K562 (cell line): ENCODE results near the gene CCDC171. TPM values are rescaled to one million over a fixed set of nuclear protein-coding genes. Genes with fewer than 3 reads are reported as not detected.

Experiments
- ATAC-seq: fragments of 200-7000 bp; cut with Tn5 transposase; 3 replicates; pipeline ENCODE4 v1.9.1; 2020; ENCODE audit warnings: moderate library complexity
- BruUV-seq: library from RNA; stranded (reverse); fragments of 400-500 nt; replicated peaks from 2 replicates; lab custom pipeline; 2021; lab: Mats Ljungman, UMichigan
- CTCF ChIA-PET: fragments of 300-600 bp; formaldehyde crosslinking; extraction: SDS; loops from one replicate; lab custom pipeline; 2021; ENCODE audit warnings: low intra/inter-chr PET ratio; lab: Yijun Ruan, JAX
- POLR2A ChIA-PET: fragments of 300-600, 350-650 bp; sonication (Branson Sonifier 250); formaldehyde crosslinking; extraction: SDS; loops from one replicate; lab custom pipeline; 2021; ENCODE audit warnings: antibody characterized with exemption, inconsistent platforms; lab: Yijun Ruan, JAX
- DNase-seq, 4 experiments: peaks; one replicate each; pipeline versions ENCODE4 v3.0.0 to v3.0.0-alpha.2; 2011 to 2018; ENCODE audit warnings: low spot score in 3 of 4, mixed read lengths in 3 of 4; ENCODE audit errors: extremely low read depth in 1 of 4
- FAIRE-seq: peaks from 2 replicates; lab custom pipeline; 2011; peaks lifted over from hg19 to GRCh38; lab: Jason Lieb, UNC
- H2AFZ ChIP-seq: 2 replicates; pipeline ENCODE4 v1.6.0; 2011; ENCODE audit warnings: low read depth, low read length, control low read depth, inconsistent platforms
- H3K27ac ChIP-seq: fragments of 200-600 bp; 3 replicates; pipeline ENCODE4 v1.8.0; 2011; ENCODE audit warnings: low read depth, mild to moderate bottlenecking, control low read depth, inconsistent platforms, low read length, moderate library complexity, mixed read lengths; ENCODE audit errors: extremely low read depth
- H3K27me3 ChIP-seq, 2 experiments: fragments of 300-600 bp in 1 of 2; 2 replicates in 1 of 2; 3 replicates in 1 of 2; pipeline versions ENCODE4 v1.6.0 to v1.8.0; 2011; ENCODE audit warnings: inconsistent platforms in 2 of 2, low read length in 2 of 2, mild to moderate bottlenecking in 1 of 2, mixed read lengths in 1 of 2, moderate library complexity in 1 of 2; ENCODE audit not compliant: control insufficient read depth in 2 of 2, insufficient read depth in 2 of 2
- H3K36me3 ChIP-seq: fragments of 300-600 bp; 3 replicates; pipeline ENCODE4 v1.8.0; 2011; ENCODE audit warnings: mild to moderate bottlenecking, low read length, inconsistent platforms; ENCODE audit not compliant: control insufficient read depth, insufficient read depth
- H3K4me1 ChIP-seq, 2 experiments: fragments of 200-600 bp in 1 of 2; replicated peaks in 1 of 2; 2 replicates in 1 of 2; 3 replicates in 1 of 2; pipeline versions ENCODE4 v1.5.1 to v1.8.0; 2011; ENCODE audit warnings: inconsistent platforms in 2 of 2, low read length in 2 of 2, mild to moderate bottlenecking in 1 of 2, mixed read lengths in 1 of 2, moderate library complexity in 1 of 2; ENCODE audit not compliant: control insufficient read depth in 2 of 2, insufficient read depth in 2 of 2
- H3K4me2 ChIP-seq: 2 replicates; pipeline ENCODE4 v1.6.1; 2011; ENCODE audit warnings: low read length, control low read depth, inconsistent platforms, mixed read lengths; ENCODE audit not compliant: insufficient read depth
- H3K4me3 ChIP-seq: fragments of 200-600 bp; sonication (generic), shearing (Covaris generic); 2 replicates; pipeline ENCODE4 v1.5.1; 2016; ENCODE audit warnings: control low read depth, inconsistent platforms
- H3K79me2 ChIP-seq: fragments of 200-600 bp; 3 replicates; pipeline ENCODE4 v1.8.0; 2011; ENCODE audit warnings: low read length, inconsistent platforms; ENCODE audit not compliant: control insufficient read depth, insufficient read depth
- H3K9ac ChIP-seq, 2 experiments: 2 replicates each; pipeline versions ENCODE4 v1.6.0 to v1.6.1; 2011; ENCODE audit warnings: low read depth in 2 of 2, low read length in 2 of 2, control low read depth in 1 of 2, inconsistent platforms in 1 of 2, mild to moderate bottlenecking in 1 of 2, mixed read lengths in 1 of 2; ENCODE audit not compliant: insufficient read depth in 1 of 2
- H3K9me1 ChIP-seq: one replicate; pipeline ENCODE4 v1.6.0; 2011; ENCODE audit warnings: inconsistent platforms, mild to moderate bottlenecking, low read length, moderate library complexity; ENCODE audit not compliant: control insufficient read depth, insufficient read depth
- H3K9me3 ChIP-seq: replicated peaks from 2 replicates; pipeline ENCODE4 v1.5.1; 2011; ENCODE audit warnings: low read depth, low read length, inconsistent platforms; ENCODE audit not compliant: control insufficient read depth, insufficient read depth
- H4K20me1 ChIP-seq: replicated peaks from 2 replicates; pipeline ENCODE4 v1.6.1; 2011; ENCODE audit warnings: low read length, inconsistent platforms, mixed read lengths; ENCODE audit not compliant: control insufficient read depth, insufficient read depth
- BHLHE40 ChIP-seq: IDR thresholded peaks from 2 replicates; pipeline ENCODE4 v1.6.1; 2011; ENCODE audit warnings: low read length, improper control_type of control experiment
- BRCA1 ChIP-seq, 2 experiments: fragments of 450-650 bp in 1 of 2; sonication (generic) in 1 of 2; formaldehyde crosslinking in 1 of 2; IDR thresholded peaks; 2 replicates each; pipeline versions ENCODE4 v1.5.0 to v1.6.1; 2017 to 2020; ENCODE audit warnings: mild to moderate bottlenecking in 1 of 2, missing genetic modification reagents in 1 of 2
- CBX3 ChIP-seq, 2 experiments: IDR thresholded peaks; 1 replicate in 1 of 2; 2 replicates in 1 of 2; pipeline ENCODE4 v1.6.1; 2012; ENCODE audit warnings: inconsistent platforms in 2 of 2, low read length in 2 of 2, borderline replicate concordance in 1 of 2, control low read depth in 1 of 2
- CHD1 ChIP-seq: fragments of 200-600 bp; sonication (generic); IDR thresholded peaks from one replicate; pipeline ENCODE4 v1.6.1; 2012; ENCODE audit warnings: mild to moderate bottlenecking, moderate library complexity, low read length, inconsistent platforms
- ETV5 ChIP-seq: sonication (generic); formaldehyde crosslinking; IDR thresholded peaks from 2 replicates; pipeline ENCODE4 v1.4.0; 2020; ENCODE audit warnings: low read depth, mild to moderate bottlenecking, missing genetic modification reagents
- FOXM1 ChIP-seq, 2 experiments: fragments of 450-650 bp in 1 of 2; sonication (generic) in 1 of 2; formaldehyde crosslinking in 1 of 2; IDR thresholded peaks; 2 replicates each; pipeline versions ENCODE4 v1.6.1 to v1.9.0; 2017 to 2022; ENCODE audit warnings: low read depth in 2 of 2, mild to moderate bottlenecking in 2 of 2, missing genetic modification reagents in 1 of 2, moderate library complexity in 1 of 2
- HNRNPL ChIP-seq: fragments of 200-400 bp; formaldehyde crosslinking; IDR thresholded peaks from 2 replicates; pipeline ENCODE4 v1.6.1; 2017; ENCODE audit warnings: low read depth, mild to moderate bottlenecking, low read length
- KAT7 ChIP-seq: sonication (generic); formaldehyde crosslinking; IDR thresholded peaks from 2 replicates; pipeline ENCODE4 v1.8.0; 2022; ENCODE audit warnings: missing genetic modification reagents, mild to moderate bottlenecking, borderline replicate concordance
- MYBL2 ChIP-seq, 2 experiments: fragments of 450-650 bp in 1 of 2; sonication (generic) in 1 of 2; formaldehyde crosslinking in 1 of 2; IDR thresholded peaks; 2 replicates each; pipeline versions ENCODE4 v1.6.1 to v1.8.1; 2017 to 2022; ENCODE audit warnings: borderline replicate concordance in 1 of 2, inconsistent platforms in 1 of 2, low read depth in 1 of 2, mild to moderate bottlenecking in 1 of 2, missing genetic modification reagents in 1 of 2, moderate library complexity in 1 of 2
- PHTF2 ChIP-seq: fragments of 250-450 bp; sonication (Bioruptor Pico); IDR thresholded peaks from 2 replicates; pipeline ENCODE4 v1.5.0; 2021; ENCODE audit warnings: mild to moderate bottlenecking
- SP1 ChIP-seq: sonication (generic); formaldehyde crosslinking; IDR thresholded peaks from 2 replicates; pipeline ENCODE4 v1.8.1; 2022; ENCODE audit warnings: mild to moderate bottlenecking, missing genetic modification reagents
- TGIF2 ChIP-seq: sonication (generic); formaldehyde crosslinking; IDR thresholded peaks from 2 replicates; pipeline ENCODE4 v1.8.1; 2022; ENCODE audit warnings: mild to moderate bottlenecking, missing genetic modification reagents, moderate library complexity
- TSC22D4 ChIP-seq: fragments of 450-650 bp; IDR thresholded peaks from 2 replicates; pipeline ENCODE4 v1.6.1; 2016; ENCODE audit warnings: missing genetic modification characterization, missing biosample characterization, control low read depth
- ZBED1 ChIP-seq: IDR thresholded peaks from 2 replicates; pipeline ENCODE4 v1.6.1; 2014
- ZNF143 ChIP-seq: sonication (generic); formaldehyde crosslinking; IDR thresholded peaks from 2 replicates; pipeline ENCODE4 v1.9.0; 2022; ENCODE audit warnings: mild to moderate bottlenecking, missing genetic modification reagents
- ZNF583 ChIP-seq: fragments of 250-450 bp; sonication (Bioruptor Pico); IDR thresholded peaks from 2 replicates; pipeline ENCODE4 v1.4.0; 2020
- ZNF699 ChIP-seq: fragments of 250-450 bp; sonication (Bioruptor Pico); IDR thresholded peaks from 2 replicates; pipeline ENCODE4 v1.8.0; 2021; ENCODE audit warnings: mild to moderate bottlenecking, moderate library complexity; ENCODE audit not compliant: insufficient replicate concordance
- WGBS: fragments of 100-300 bp; shearing (Covaris generic); methylation state at CpG from one replicate; pipeline ENCODE4 v1.1.6; 2016; ENCODE audit warnings: low coverage, mixed read lengths; ENCODE audit not compliant: insufficient coverage; ENCODE audit errors: missing lambda C conversion rate; 5-methylcytosine and 5-hydroxymethylcytosine counted together
- in situ Hi-C: fragments of 300-500 bp; cut with MboI; formaldehyde crosslinking; loops from 4 replicates; pipeline ENCODE4 v1.15.0; 2018; ENCODE audit warnings: inconsistent platforms, mixed read lengths
- intact Hi-C: fragments of 100-400 bp; cut with micrococcal nuclease; formaldehyde crosslinking; loops from 2 replicates; pipeline ENCODE4 v1.14.2; 2022
- polyA plus RNA-seq, 8 experiments: library from polyadenylated mRNA; depleted of rRNA in 4 of 8; stranded (reverse) in 5 of 8; unstranded in 3 of 8; fragments of >200 nt; fragmentation: Nextera tagmentation in 2 of 8; fragmentation: Illumina TruSeq in 1 of 8; extraction: Ambion mirVana in 2 of 8; extraction: Trizol in 1 of 8; gene quantifications; 2 replicates each; pipeline versions ENCODE4 v1.2.1 to v1.2.3, GENCODE V29; 2011 to 2014; ENCODE audit warnings: inconsistent platforms in 1 of 8, missing spikeins in 1 of 8
- total RNA-seq, 7 experiments: library from RNA; depleted of rRNA in 6 of 7; stranded (reverse); fragments of >200 nt in 6 of 7; fragmentation: Illumina TruSeq in 2 of 7; extraction: Trizol in 2 of 7; gene quantifications; 2 replicates each; pipeline versions ENCODE4 v1.2.1 to v1.2.3, GENCODE V29; 2011 to 2021; ENCODE audit warnings: low replicate concordance in 1 of 7
- TF ChIP-seq, protein P1 (sequence below), 3 experiments: fragments of 200-800 bp in 1 of 3; fragments of 250-450 bp in 1 of 3; fragments of 450-650 bp in 1 of 3; sonication (Bioruptor Pico) in 1 of 3; sonication (Bioruptor generic) in 1 of 3; formaldehyde crosslinking in 1 of 3; IDR thresholded peaks; 2 replicates each; pipeline versions ENCODE4 v1.6.1 to v1.8.0; 2016 to 2022; ENCODE audit warnings: mild to moderate bottlenecking in 2 of 3, missing genetic modification characterization in 2 of 3, missing compliant biosample characterization in 1 of 3, moderate library complexity in 1 of 3

CCDC171 gene
- total and polyA plus RNA-seq, 9 of the 15 experiments (the other 6 are each of a cell fraction or from before 2014, with no cell fraction given): 0.08 to 3.8 (median 0.27) TPM

DNA sequence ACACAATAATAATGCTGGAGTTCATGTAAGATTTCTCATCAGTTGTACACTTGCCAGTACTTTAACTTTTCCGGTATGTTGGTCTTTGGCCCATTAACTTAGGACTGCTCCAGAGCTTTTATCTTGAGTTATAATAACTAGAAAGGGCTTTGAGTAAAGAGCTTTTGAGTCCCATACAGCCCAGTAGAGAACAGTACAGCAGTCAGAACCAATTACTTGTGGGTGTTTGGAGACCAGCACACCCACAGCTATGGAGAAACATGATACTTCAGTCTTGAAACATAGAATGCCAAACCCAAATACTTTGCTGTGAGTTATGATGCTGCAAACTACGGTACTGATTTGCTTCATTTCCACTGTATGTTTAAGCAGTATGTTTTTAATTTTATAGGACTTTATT is 374.3 kb downstream of the CCDC171 start:
- CTCF ChIA-PET: no interaction called here
- no TSS peak for BruUV-seq
- POLR2A ChIA-PET: no interaction called here
- FAIRE-seq: no peak
- Histone ChIP-seq H3K9me1 (no peaks in the 10 kb centered on the region), H3K27me3 (no peaks in the 10 kb centered on the region), H3K4me2 (no peak overlapping the region), H3K4me1 (no peaks in the 10 kb centered on the region), H3K36me3 (no peaks in the 10 kb centered on the region), H2AFZ (no peak overlapping the region), H3K27ac (no peak overlapping the region), H3K79me2 (no peaks in the 10 kb centered on the region), H4K20me1 (no peaks in the 10 kb centered on the region), H3K9me3 (no peaks in the 10 kb centered on the region), H3K4me3 (no peak overlapping the region), H3K9ac (no peak overlapping the region)
- intact Hi-C loops: no loop called here
- WGBS: 0% methylated on average over 2 of the region's 2 CpGs
- no peak for DNase-seq
- no peak for TF ChIP-seq ETV5
- no peak for TF ChIP-seq BHLHE40
- no peak for TF ChIP-seq HNRNPL
- TF ChIP-seq, protein P1, sequence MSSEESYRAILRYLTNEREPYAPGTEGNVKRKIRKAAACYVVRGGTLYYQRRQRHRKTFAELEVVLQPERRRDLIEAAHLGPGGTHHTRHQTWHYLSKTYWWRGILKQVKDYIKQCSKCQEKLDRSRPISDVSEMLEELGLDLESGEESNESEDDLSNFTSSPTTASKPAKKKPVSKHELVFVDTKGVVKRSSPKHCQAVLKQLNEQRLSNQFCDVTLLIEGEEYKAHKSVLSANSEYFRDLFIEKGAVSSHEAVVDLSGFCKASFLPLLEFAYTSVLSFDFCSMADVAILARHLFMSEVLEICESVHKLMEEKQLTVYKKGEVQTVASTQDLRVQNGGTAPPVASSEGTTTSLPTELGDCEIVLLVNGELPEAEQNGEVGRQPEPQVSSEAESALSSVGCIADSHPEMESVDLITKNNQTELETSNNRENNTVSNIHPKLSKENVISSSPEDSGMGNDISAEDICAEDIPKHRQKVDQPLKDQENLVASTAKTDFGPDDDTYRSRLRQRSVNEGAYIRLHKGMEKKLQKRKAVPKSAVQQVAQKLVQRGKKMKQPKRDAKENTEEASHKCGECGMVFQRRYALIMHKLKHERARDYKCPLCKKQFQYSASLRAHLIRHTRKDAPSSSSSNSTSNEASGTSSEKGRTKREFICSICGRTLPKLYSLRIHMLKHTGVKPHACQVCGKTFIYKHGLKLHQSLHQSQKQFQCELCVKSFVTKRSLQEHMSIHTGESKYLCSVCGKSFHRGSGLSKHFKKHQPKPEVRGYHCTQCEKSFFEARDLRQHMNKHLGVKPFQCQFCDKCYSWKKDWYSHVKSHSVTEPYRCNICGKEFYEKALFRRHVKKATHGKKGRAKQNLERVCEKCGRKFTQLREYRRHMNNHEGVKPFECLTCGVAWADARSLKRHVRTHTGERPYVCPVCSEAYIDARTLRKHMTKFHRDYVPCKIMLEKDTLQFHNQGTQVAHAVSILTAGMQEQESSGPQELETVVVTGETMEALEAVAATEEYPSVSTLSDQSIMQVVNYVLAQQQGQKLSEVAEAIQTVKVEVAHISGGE (CRISPR knock-in tag; IDR thresholded peaks at IDR 0.05): no peak
- no peak for TF ChIP-seq TSC22D4
- no peak for TF ChIP-seq ZNF583
- TF ChIP-seq SP1 (CRISPR knock-in tag): no peak
- no peak for TF ChIP-seq BRCA1 (IDR thresholded peaks at IDR 0.05)
- TF ChIP-seq BRCA1 (CRISPR knock-in tag; IDR thresholded peaks at IDR 0.05): no peak
- TF ChIP-seq ZNF143 (CRISPR knock-in tag): no peak
- TF ChIP-seq KAT7 (CRISPR knock-in tag): no peak
- TF ChIP-seq TGIF2 (CRISPR knock-in tag): no peak
- no peak for TF ChIP-seq FOXM1 (IDR thresholded peaks at IDR 0.05; ENCODE audit: low read depth)
- TF ChIP-seq FOXM1 (CRISPR knock-in tag; IDR thresholded peaks at IDR 0.05; ENCODE audit: low read depth): no peak
- no peak for TF ChIP-seq CBX3 (IDR thresholded peaks at IDR 0.05; ENCODE audit: borderline replicate concordance in 1 of 2, low read length in 2 of 2)
- no peak for TF ChIP-seq MYBL2 (IDR thresholded peaks at IDR 0.05; ENCODE audit: low read depth)
- no peak for TF ChIP-seq MYBL2 (CRISPR knock-in tag; IDR thresholded peaks at IDR 0.05; ENCODE audit: borderline replicate concordance)
- TF ChIP-seq PHTF2 (CRISPR knock-in tag): no peak
- TF ChIP-seq ZNF699 (CRISPR knock-in tag): no peak
- no peak for TF ChIP-seq ZBED1
- TF ChIP-seq CHD1: no peak
- no peak for ATAC-seq
- in situ Hi-C loops: no loop called here
